ENCODE results near the gene MAGEB10.
"Not testable (repeated sequence)": the region's sequence is repeated elsewhere in the genome, so short reads cannot be mapped to it uniquely, and the experiment has no call there.

The MAGEB10 gene

GRCh38 chrX:27807690-27808089 is at the start of gene MAGEB10:
Gene MAGEB10 (plus strand): TSS chrX:27807990. CDS start chrX:27821307, 13,317 bp downstream.
- no peak for DNase-seq (ENCODE audit: low read depth, low spot score)

- DNase-seq (ENCODE audit: low read depth, low spot score), result no peak
Measured at GRCh38 chrX:27765718-27766117, 42.1 kb upstream of the MAGEB10 start.

GRCh38 chrX:27767387-27767786 is 40.4 kb upstream of the MAGEB10 start:
- no peak for DNase-seq (ENCODE audit: low read depth, low spot score)

GRCh38 chrX:27775984-27776383 is 31.8 kb upstream of the MAGEB10 start:
- no peak for DNase-seq (ENCODE audit: low read depth, low spot score)

GRCh38 chrX:27796640-27797257 is 11.0 kb upstream of the MAGEB10 start:
- DNase-seq (ENCODE audit: low read depth, low spot score), result no peak

- no peak for DNase-seq (ENCODE audit: low read depth, low spot score)
Measured at GRCh38 chrX:27797575-27797974, 10.2 kb upstream of the MAGEB10 start.

GRCh38 chrX:27808226-27808625 is 436 bp downstream of the MAGEB10 start:
- DNase-seq (ENCODE audit: low read depth, low spot score), result no peak

- not testable (repeated sequence) for DNase-seq (ENCODE audit: low read depth, low spot score)
Measured at GRCh38 chrX:27808991-27809859, 1.4 kb downstream of the MAGEB10 start.

- no peak for DNase-seq (ENCODE audit: low read depth, low spot score)
Measured at GRCh38 chrX:27815209-27815608, 7.4 kb downstream of the MAGEB10 start.

- DNase-seq (ENCODE audit: low read depth, low spot score), result no peak
Measured at GRCh38 chrX:27823812-27824211, 16.0 kb downstream of the MAGEB10 start.

- DNase-seq (ENCODE audit: low read depth, low spot score), result no peak
Measured at GRCh38 chrX:27838185-27838584, 30.4 kb downstream of the MAGEB10 start.

GRCh38 chrX:27840881-27841280 is 33.1 kb downstream of the MAGEB10 start:
- DNase-seq (ENCODE audit: low read depth, low spot score), result no peak

GRCh38 chrX:27842859-27843258 is 35.1 kb downstream of the MAGEB10 start:
- DNase-seq (ENCODE audit: low read depth, low spot score), result no peak

GRCh38 chrX:27860337-27860736 is 52.5 kb downstream of the MAGEB10 start:
- DNase-seq (ENCODE audit: low read depth, low spot score), result no peak

GRCh38 chrX:27863809-27864208 is 56.0 kb downstream of the MAGEB10 start:
- DNase-seq (ENCODE audit: low read depth, low spot score), result no peak

Measured in smooth muscle cell of the brain vasculature (primary cell).